ENCODE measurements around the gene CTU2.

The CTU2 gene

DNA sequence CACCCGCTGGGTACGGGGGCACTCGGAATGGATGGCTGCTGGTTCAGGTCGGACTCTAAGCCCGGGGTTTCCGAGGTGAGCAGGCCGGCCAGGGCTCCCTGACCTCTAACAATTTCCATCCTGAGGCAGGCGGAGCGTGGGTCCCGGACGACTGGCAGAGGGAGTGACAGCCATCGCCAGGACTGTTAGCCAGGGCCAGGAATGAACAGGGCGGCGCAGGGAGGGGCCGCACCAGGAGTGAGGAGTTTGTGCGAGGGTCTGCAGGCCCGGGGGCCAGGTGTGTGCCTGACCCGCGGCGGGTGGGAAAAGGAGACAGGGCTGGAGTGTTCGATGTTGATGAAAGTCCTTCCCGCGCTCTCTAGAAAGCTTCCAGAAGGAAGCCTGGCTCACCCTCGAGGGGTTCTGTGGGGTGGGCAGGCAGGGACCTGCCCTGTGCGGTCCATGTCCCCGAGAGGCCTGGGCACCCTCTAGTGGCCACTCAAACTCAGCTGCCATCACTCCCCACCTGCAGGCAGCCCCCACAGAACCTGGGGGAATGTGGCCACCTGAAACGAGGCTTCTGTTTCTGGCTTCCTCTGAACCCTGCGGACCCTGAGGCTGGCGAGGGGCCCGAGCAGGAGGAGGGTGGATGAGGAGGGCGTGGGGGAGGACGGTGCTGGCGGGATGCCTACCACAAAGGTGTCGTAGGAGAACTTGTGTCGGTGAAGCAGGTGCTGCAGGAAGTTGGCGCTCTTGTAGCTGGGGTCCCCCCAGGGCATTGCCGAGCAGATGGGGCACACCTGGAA is 8.3 kb upstream of the CTU2 start:
- no peak for DNase-seq

DNA sequence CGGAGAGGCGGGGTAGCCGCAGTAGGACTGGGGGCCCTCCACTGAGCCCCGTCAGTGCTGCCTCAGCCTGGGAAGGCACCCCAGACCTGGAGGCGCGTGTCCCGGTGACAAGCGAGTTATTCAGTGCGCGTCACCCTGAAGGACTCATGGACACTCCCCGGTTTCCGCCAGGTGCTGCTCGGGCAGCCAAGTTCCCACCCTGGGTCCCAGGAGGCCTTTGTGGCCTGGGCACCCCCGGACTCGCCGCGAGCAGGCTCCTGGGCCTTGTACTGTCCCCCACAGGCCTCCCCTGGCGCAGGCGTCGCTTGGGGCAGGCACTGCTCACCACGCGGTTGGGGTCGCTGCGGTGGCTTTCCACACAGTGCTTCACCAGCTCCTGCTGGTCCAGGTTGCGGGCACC is 7.7 kb upstream of the CTU2 start:
- DNase-seq = no peak

- DNase-seq = no peak
These were observed 7.1 kb upstream of the CTU2 start for GRCh38 chr16:88699180-88699579.

DNA sequence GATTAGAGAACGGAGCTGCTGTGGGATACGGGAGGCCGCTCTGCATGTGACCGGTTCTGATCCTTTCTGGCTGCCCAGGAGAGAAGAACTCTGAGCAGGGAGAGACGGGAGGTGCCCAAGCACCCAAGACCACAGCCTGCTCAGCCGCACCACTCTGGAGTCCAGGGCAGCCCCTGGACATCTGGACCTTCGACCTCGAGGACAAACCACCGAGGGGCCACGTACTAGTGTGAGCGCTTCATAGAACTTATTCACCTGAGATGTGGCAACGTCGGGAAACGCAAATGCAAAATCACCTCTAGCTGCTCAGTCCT is 6.0 kb upstream of the CTU2 start:
- DNase-seq = no peak

- DNase-seq = no peak
These were observed 5.4 kb upstream of the CTU2 start for GRCh38 chr16:88700636-88701482.

- no peak for DNase-seq
These were observed 4.5 kb upstream of the CTU2 start for GRCh38 chr16:88701581-88702370.

DNA sequence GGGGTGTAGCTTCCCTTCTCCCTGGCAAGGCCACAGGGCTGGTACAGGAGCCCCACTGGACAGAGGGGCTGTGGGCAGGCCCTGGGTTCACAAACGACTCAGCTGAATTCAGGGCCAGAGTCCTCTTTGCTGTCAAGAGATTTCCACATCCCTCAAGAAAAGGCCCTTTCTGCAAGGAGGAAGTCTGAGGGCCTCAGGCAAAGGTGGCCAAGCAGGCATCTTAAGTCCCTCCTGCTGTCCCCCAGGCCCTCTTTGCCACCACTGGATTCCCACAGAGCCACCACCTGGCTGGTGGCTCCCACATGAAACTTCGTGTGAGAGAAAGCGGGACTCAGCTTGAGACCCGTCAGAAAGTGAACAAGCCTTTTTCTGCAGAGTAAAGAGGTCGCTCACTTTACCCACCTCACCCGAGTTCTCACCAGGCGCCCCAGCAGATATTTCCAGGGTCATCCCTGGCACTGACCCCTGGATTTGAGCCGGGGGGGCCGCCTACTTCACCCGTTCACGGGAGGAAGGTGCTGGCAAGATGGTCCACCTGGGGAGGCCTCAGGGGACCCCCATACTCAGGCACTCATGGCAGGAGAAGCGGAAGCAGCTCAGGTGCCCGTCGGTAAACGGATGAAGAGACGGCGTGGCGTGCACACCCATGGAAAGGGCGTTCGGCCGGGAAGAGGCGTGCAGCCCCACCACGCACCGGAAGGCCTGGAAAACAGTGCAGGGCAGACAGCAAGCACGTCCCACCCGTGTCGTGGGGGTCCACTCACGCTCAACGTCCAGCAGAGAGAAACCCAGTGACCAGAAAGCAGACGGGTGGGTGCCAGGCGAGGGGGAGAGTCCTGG is 3.7 kb upstream of the CTU2 start:
- DNase-seq = no peak

- no peak for DNase-seq
These were observed 2.6 kb upstream of the CTU2 start for GRCh38 chr16:88703486-88704309.

GRCh38 chr16:88705076-88705684 is 1.1 kb upstream of the CTU2 start:
- no peak for DNase-seq

- DNase-seq = no peak
These were observed 488 bp upstream of the CTU2 start for GRCh38 chr16:88705801-88706228.

DNA sequence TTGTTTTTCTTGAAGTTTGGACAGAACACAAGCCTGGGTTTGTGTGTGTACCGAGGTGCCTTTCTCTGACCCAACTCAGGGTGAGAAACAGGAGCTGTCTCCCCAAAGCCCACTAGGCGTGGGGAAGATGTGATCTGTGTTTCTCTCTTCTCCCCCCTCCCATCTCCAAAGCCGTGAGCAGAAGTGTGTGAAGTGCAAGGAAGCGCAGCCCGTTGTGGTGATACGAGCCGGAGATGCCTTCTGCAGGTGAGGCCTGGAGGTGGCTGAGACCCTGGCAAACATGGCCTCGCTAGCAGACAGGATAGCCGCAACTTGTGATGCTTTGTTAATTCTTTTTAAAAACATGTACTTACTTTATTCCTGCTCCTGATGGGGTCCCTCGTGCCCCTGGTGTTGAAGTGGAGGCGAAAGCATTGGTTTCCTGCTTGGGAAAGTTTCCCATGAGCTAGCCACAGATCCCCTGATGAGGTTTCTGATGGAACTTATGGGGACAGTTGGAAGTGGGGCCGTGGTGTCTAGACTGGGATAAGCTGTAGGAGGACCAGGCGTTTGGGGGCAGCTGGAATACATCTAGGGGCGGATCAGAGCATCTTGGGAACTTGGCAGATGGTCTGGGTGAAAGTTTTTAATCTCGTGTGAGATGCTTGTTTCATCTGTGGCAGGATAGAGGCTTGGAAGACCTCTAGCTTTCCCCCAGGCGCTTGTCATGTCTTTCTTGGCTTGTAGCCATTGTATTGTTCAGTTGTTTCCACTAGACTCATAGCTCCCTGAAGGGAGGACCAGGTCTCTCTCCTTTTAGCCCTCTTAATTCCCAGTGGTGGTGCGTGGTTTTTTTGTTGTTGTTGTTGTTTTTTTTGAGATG is 893 bp downstream of the CTU2 start:
- no peak for DNase-seq

- DNase-seq = no peak
These were observed 4.3 kb downstream of the CTU2 start for GRCh38 chr16:88710556-88710955.

DNA sequence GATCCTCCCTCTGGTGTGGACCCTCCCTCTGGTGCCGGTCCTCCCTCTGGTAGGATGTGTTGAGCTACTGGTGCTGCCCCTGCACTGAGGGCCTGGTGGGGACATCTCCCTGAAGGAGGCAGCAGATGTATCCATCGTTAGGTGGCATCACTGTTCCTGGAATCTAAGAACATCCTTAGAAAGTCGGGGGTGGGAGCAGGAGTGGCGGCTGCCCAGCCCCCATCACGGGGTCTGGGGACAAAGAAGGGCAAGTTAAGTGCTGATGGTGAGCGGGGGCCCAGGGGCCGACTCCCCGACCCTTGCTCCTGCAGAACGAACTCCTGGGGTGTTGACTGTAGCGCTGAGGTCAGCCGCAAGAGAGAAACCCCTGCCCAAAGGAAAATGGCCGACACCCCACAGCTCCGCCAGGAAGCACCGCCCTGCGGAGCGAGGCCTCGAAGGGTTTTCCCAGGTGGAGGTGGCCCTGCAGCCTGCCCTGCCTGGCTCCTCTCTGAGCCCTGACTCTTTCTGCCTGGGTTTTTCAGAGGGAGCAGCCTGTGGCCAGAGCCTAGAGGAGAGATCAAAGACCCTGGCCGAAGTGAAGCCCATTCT is 5.5 kb downstream of the CTU2 start:
- DNase-seq = no peak

DNA sequence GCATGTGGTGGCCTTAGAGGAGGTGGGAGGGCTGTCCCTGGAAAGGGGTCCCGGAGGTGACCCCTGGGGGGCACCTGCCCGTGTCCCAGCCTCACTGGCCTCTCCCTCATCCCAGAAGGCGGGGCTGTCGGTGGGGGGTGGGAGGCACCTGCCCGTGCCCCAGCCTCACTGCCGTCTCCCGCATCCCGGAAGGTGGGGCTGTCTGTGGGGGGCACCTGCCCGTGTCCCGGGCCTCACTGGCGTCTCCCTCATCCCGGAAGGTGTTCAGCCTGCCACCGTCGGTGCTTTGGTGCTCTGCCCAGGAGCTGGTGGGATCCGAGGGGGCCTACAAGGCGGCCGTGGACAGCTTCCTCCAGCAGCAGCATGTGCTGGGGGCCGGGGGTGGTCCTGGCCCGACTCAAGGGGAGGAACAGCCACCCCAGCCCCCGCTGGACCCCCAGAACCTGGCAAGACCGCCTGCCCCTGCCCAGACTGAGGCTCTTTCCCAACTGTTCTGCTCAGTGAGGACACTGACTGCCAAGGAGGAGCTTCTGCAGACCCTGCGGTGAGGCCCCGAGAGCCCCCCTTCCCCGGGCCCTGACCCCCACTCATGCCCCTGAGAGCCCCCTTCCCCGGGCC is 6.2 kb downstream of the CTU2 start:
- DNase-seq = no peak

DNA sequence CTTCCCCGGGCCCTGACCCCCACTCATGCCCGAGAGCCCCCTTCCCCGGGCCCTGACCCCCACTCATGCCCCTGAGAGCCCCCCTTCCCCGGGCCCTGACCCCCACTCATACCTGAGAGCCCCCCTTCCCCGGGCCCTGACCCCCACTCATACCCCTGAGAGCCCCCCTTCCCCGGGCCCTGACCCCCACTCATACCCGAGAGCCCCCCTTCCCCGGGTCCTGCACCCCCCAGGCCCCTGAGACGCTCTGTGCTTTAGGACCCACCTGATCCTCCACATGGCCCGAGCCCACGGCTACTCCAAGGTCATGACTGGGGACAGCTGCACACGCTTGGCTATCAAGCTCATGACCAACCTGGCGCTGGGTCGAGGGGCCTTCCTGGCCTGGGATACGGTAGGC is 6.8 kb downstream of the CTU2 start:
- no peak for DNase-seq

- no peak for DNase-seq
These were observed 7.5 kb downstream of the CTU2 start for GRCh38 chr16:88713568-88714419.

GRCh38 chr16:88714420-88715302 is 8.4 kb downstream of the CTU2 start:
- DNase-seq = no peak

All from COR-L47 (cell line).